ENCODE measurements around the gene MEGF11.

Gene MEGF11

DNA sequence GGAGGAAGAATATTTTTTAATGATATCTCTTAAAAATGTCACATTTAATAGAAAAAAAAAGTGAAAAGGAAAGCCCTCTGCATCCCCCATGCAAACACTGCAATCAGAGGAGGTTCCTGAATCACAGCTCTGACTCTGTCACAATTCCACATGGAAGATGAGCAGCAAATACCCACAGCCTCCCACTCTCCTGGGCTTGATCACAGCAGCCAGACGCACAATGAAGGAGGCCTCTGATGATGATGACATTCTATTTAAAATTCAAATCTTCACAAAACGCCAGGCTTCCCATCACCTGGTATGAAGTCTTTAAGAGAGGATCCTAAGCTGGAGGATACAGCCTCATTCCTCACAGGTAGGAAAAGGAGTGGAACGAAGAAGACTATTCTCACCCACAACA is 30.7 kb upstream of the MEGF11 start:
- Histone ChIP-seq H3K9me3 (ENCODE audit: insufficient read depth, low read depth, low read length) (no peaks in the 10 kb centered on the region), H3K4me1 (ENCODE audit: insufficient read depth, low read length, poor library complexity, severe bottlenecking) (peaks cover 8% of the 10 kb centered on the region), H3K9me2 (replicated peaks; ENCODE audit: low read depth, low read length) (no peaks in the 10 kb centered on the region), H3K79me2 (ENCODE audit: insufficient read depth, low read length) (no peaks in the 10 kb centered on the region), H3K27me3 (ENCODE audit: insufficient read depth, low read length, poor library complexity, severe bottlenecking) (no peaks in the 10 kb centered on the region), H3K4me3 (ENCODE audit: low read length, poor library complexity, severe bottlenecking) (no peak overlapping the region), H2AFZ (ENCODE audit: low read length) (no peak overlapping the region), H3K36me3 (ENCODE audit: insufficient read depth, low read length) (no peaks in the 10 kb centered on the region), H3K9ac (ENCODE audit: low read depth, low read length, poor library complexity, severe bottlenecking) (no peak overlapping the region), H3F3A (ENCODE audit: low read depth) (no peaks in the 10 kb centered on the region), H3K4me2 (ENCODE audit: low read depth, low read length, poor library complexity, severe bottlenecking) (no peak overlapping the region), H4K20me1 (ENCODE audit: insufficient read depth, low read length, poor library complexity, severe bottlenecking) (no peaks in the 10 kb centered on the region)
- TF ChIP-seq, protein P1, sequence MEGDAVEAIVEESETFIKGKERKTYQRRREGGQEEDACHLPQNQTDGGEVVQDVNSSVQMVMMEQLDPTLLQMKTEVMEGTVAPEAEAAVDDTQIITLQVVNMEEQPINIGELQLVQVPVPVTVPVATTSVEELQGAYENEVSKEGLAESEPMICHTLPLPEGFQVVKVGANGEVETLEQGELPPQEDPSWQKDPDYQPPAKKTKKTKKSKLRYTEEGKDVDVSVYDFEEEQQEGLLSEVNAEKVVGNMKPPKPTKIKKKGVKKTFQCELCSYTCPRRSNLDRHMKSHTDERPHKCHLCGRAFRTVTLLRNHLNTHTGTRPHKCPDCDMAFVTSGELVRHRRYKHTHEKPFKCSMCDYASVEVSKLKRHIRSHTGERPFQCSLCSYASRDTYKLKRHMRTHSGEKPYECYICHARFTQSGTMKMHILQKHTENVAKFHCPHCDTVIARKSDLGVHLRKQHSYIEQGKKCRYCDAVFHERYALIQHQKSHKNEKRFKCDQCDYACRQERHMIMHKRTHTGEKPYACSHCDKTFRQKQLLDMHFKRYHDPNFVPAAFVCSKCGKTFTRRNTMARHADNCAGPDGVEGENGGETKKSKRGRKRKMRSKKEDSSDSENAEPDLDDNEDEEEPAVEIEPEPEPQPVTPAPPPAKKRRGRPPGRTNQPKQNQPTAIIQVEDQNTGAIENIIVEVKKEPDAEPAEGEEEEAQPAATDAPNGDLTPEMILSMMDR (conservative IDR thresholded peaks at IDR 0.05; ENCODE audit: low read length), result no peak
- no peak for TF ChIP-seq EZH2phosphoT487 (IDR thresholded peaks at IDR 0.05; ENCODE audit: borderline replicate concordance)

DNA sequence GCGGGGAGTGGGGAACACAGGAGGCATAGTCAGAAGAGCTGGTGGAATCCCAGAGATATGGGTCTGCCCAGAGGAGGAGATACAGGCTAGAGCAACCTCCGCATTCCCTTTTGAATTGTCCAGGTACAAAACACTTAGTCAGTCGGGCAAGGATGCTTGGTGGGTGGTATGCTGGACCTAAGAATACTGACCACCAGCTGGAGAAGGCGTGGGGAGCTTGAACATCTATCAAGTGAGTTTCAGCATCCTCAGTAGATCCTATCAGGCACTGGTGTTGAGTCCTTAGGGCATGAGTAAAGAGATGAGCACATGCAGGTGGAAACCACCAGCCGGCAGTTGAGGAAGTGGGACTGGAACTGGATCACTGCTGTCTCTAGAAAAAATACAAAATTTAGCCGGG is 25.1 kb upstream of the MEGF11 start:
- no peaks in the 10 kb centered on the region for H3K27me3 ChIP-seq (ENCODE audit: insufficient read depth, low read length, poor library complexity, severe bottlenecking)
- no peak for TF ChIP-seq EZH2phosphoT487 (IDR thresholded peaks at IDR 0.05; ENCODE audit: borderline replicate concordance)
- TF ChIP-seq, protein P1 (conservative IDR thresholded peaks at IDR 0.05; ENCODE audit: low read length), result no peak
- H3K9ac ChIP-seq (ENCODE audit: low read depth, low read length, poor library complexity, severe bottlenecking), result no peak overlapping the region

GRCh38 chr15:66278056-66278455 is 24.5 kb upstream of the MEGF11 start:
- H2AFZ ChIP-seq (ENCODE audit: low read length), result no peak overlapping the region

More for the DNA sequence above, 25.1 kb upstream of the MEGF11 start:
- Histone ChIP-seq H3K36me3 (ENCODE audit: insufficient read depth, low read length) (no peaks in the 10 kb centered on the region), H2AFZ (ENCODE audit: low read length) (no peak overlapping the region), H3K79me2 (ENCODE audit: insufficient read depth, low read length) (no peaks in the 10 kb centered on the region), H4K20me1 (ENCODE audit: insufficient read depth, low read length, poor library complexity, severe bottlenecking) (no peaks in the 10 kb centered on the region), H3K9me2 (replicated peaks; ENCODE audit: low read depth, low read length) (no peaks in the 10 kb centered on the region), H3F3A (ENCODE audit: low read depth) (no peaks in the 10 kb centered on the region), H3K9me3 (ENCODE audit: insufficient read depth, low read depth, low read length) (no peaks in the 10 kb centered on the region), H3K4me2 (ENCODE audit: low read depth, low read length, poor library complexity, severe bottlenecking) (no peak overlapping the region), H3K4me3 (ENCODE audit: low read length, poor library complexity, severe bottlenecking) (no peak overlapping the region), H3K4me1 (ENCODE audit: insufficient read depth, low read length, poor library complexity, severe bottlenecking) (no peaks in the 10 kb centered on the region)

More at GRCh38 chr15:66278056-66278455, 24.5 kb upstream of the MEGF11 start:
- Histone ChIP-seq H3K4me2 (ENCODE audit: low read depth, low read length, poor library complexity, severe bottlenecking) (no peak overlapping the region), H3K4me3 (ENCODE audit: low read length, poor library complexity, severe bottlenecking) (no peak overlapping the region), H4K20me1 (ENCODE audit: insufficient read depth, low read length, poor library complexity, severe bottlenecking) (no peaks in the 10 kb centered on the region), H3K79me2 (ENCODE audit: insufficient read depth, low read length) (no peaks in the 10 kb centered on the region), H3K27me3 (ENCODE audit: insufficient read depth, low read length, poor library complexity, severe bottlenecking) (no peaks in the 10 kb centered on the region), H3K9ac (ENCODE audit: low read depth, low read length, poor library complexity, severe bottlenecking) (no peak overlapping the region), H3K9me2 (replicated peaks; ENCODE audit: low read depth, low read length) (no peaks in the 10 kb centered on the region), H3K36me3 (ENCODE audit: insufficient read depth, low read length) (no peaks in the 10 kb centered on the region), H3K4me1 (ENCODE audit: insufficient read depth, low read length, poor library complexity, severe bottlenecking) (no peaks in the 10 kb centered on the region), H3K9me3 (ENCODE audit: insufficient read depth, low read depth, low read length) (no peaks in the 10 kb centered on the region), H3F3A (ENCODE audit: low read depth) (no peaks in the 10 kb centered on the region)
- TF ChIP-seq, protein P1 (conservative IDR thresholded peaks at IDR 0.05; ENCODE audit: low read length), result no peak
- no peak for TF ChIP-seq EZH2phosphoT487 (IDR thresholded peaks at IDR 0.05; ENCODE audit: borderline replicate concordance)
